ENCODE measurements around the gene FGB.

- TF ChIP-seq POLR2A (IDR thresholded peaks at IDR 0.05; ENCODE audit: low read depth, low read length) (no peak), POLR2AphosphoS5 (IDR thresholded peaks at IDR 0.05; ENCODE audit: low read depth, low read length) (no peak), TAF1 (IDR thresholded peaks at IDR 0.05; ENCODE audit: borderline replicate concordance, low read depth, low read length) (no peak)
Measured at GRCh38 chr4:154591890-154592289, 29.1 kb downstream of the FGB start.
